ENCODE data around the gene LRRC52.

GRCh38 chr1:165576536-165576935 lies 32.7 kb downstream of the LRRC52 start:
- TF ChIP-seq POLR2A (IDR thresholded peaks at IDR 0.05) (no peak), CTCF (IDR thresholded peaks at IDR 0.05) (no peak)

All from Peyer's patch (tissue), 4 donors.